HG02884 (cell line): Measurements from ENCODE around the gene TIMP1.

Experiments used
- ATAC-seq: cut with Tn5 transposase; IDR thresholded peaks from one replicate; pipeline ENCODE4 v1.9.1; 2021; ENCODE audit warnings: mild to moderate bottlenecking, moderate library complexity; ENCODE audit not compliant: unreplicated experiment

TIMP1 gene

GRCh38 chrX:47633689-47634590, 51.7 kb downstream of the TIMP1 start:
- ATAC-seq = no peak

- no peak for ATAC-seq
Observed at GRCh38 chrX:47634871-47635575, 52.8 kb downstream of the TIMP1 start.
